H1 (cell line): Measurements from ENCODE around the gene ITIH1. TPM values are rescaled to one million over a fixed set of nuclear protein-coding genes. Genes with fewer than 3 reads are reported as not detected.

Experiments
- CTCF ChIA-PET: fragments of 300-600 bp; sonication (Branson Sonifier 250); formaldehyde crosslinking; loops from one replicate; lab custom pipeline; 2021; ENCODE audit not compliant: partially characterized antibody; lab: Charles Lee
- POLR2A ChIA-PET: fragments of 300-600 bp; sonication (Branson Sonifier 250); formaldehyde crosslinking; loops from one replicate; lab custom pipeline; 2021; ENCODE audit warnings: inconsistent platforms; ENCODE audit not compliant: partially characterized antibody; lab: Charles Lee
- DNase-seq, 2 experiments: peaks; one replicate each; pipeline versions ENCODE4 v3.0.0 to v3.0.0-alpha.2; 2010 to 2022; ENCODE audit warnings: low spot score in 2 of 2, low read depth in 1 of 2, mixed read lengths in 1 of 2
- FAIRE-seq: peaks from 2 replicates; lab custom pipeline; 2011; peaks lifted over from hg19 to GRCh38; lab: Jason Lieb, UNC
- H2AFZ ChIP-seq: 2 replicates; pipeline ENCODE4 v1.8.1; 2012; ENCODE audit warnings: low read length, inconsistent platforms
- H2AK5ac ChIP-seq: 2 replicates; pipeline ENCODE4 v1.6.1; 2013; ENCODE audit warnings: low read depth, low read length
- H2BK120ac ChIP-seq: replicated peaks from 2 replicates; pipeline ENCODE3; 2013; ENCODE audit warnings: low read depth, low read length, inconsistent platforms
- H2BK12ac ChIP-seq: 2 replicates; pipeline ENCODE4 v1.6.1; 2013; ENCODE audit warnings: low read depth, low read length
- H2BK15ac ChIP-seq: 2 replicates; pipeline ENCODE4 v1.6.1; 2013; ENCODE audit warnings: low read length
- H2BK20ac ChIP-seq: 2 replicates; pipeline ENCODE4 v1.6.1; 2013; ENCODE audit warnings: low read length
- H2BK5ac ChIP-seq: 2 replicates; pipeline ENCODE4 v1.6.1; 2013; ENCODE audit warnings: low read depth, low read length
- H3K14ac ChIP-seq: 2 replicates; pipeline ENCODE4 v1.6.1; 2013; ENCODE audit warnings: inconsistent platforms; ENCODE audit not compliant: insufficient read length
- H3K18ac ChIP-seq: 2 replicates; pipeline ENCODE4 v1.6.1; 2013; ENCODE audit warnings: low read length; ENCODE audit errors: extremely low read depth
- H3K23ac ChIP-seq: 2 replicates; pipeline ENCODE4 v1.6.1; 2013; ENCODE audit warnings: inconsistent platforms; ENCODE audit not compliant: insufficient read length
- H3K23me2 ChIP-seq: 2 replicates; pipeline ENCODE4 v1.6.1; 2013; ENCODE audit warnings: low read depth, low read length
- H3K27ac ChIP-seq: 2 replicates; pipeline ENCODE4 v1.6.1; 2011; ENCODE audit warnings: low read depth, low read length, inconsistent platforms
- H3K27me3 ChIP-seq, 4 experiments: replicated peaks in 1 of 4; 1 replicate in 1 of 4; 2 replicates in 3 of 4; pipeline versions ENCODE4 v1.6.1 to v1.8.1; 2011 to 2013; ENCODE audit warnings: low read length in 3 of 4, mild to moderate bottlenecking in 3 of 4, inconsistent platforms in 2 of 4, mixed read lengths in 2 of 4, moderate library complexity in 1 of 4; ENCODE audit not compliant: control insufficient read depth in 3 of 4, insufficient read depth in 3 of 4; ENCODE audit errors: extremely low read depth in 1 of 4
- H3K36me3 ChIP-seq, 4 experiments: 2 replicates each; pipeline versions ENCODE4 v1.6.1 to v1.8.1; 2011 to 2013; ENCODE audit warnings: mild to moderate bottlenecking in 4 of 4, low read length in 3 of 4, moderate library complexity in 2 of 4, control low read depth in 1 of 4, inconsistent platforms in 1 of 4; ENCODE audit not compliant: insufficient read depth in 4 of 4, control insufficient read depth in 2 of 4
- H3K4ac ChIP-seq: replicated peaks from 2 replicates; pipeline ENCODE3; 2013; ENCODE audit warnings: low read length, low read depth, mixed read lengths, inconsistent platforms; ENCODE audit not compliant: insufficient read length
- H3K4me1 ChIP-seq, 4 experiments: replicated peaks in 1 of 4; 1 replicate in 1 of 4; 2 replicates in 3 of 4; pipeline versions ENCODE4 v1.6.1 to v1.8.1; 2011 to 2013; ENCODE audit warnings: low read length in 3 of 4, inconsistent platforms in 2 of 4, mixed read lengths in 1 of 4; ENCODE audit not compliant: insufficient read depth in 4 of 4, control insufficient read depth in 3 of 4
- H3K4me2 ChIP-seq, 2 experiments: 2 replicates each; pipeline versions ENCODE4 v1.6.1 to v1.8.1; 2011 to 2013; ENCODE audit warnings: low read depth in 2 of 2, low read length in 2 of 2, control low read depth in 1 of 2, inconsistent platforms in 1 of 2, mild to moderate bottlenecking in 1 of 2; ENCODE audit not compliant: insufficient read depth in 1 of 2
- H3K4me3 ChIP-seq, 4 experiments: fragments of 200-600, 300-600 bp in 1 of 4; sonication (generic), shearing (Covaris generic), sonication (Bioruptor Twin) in 1 of 4; 2 replicates each; pipeline versions ENCODE4 v1.5.1 to v1.8.1; 2011 to 2016; ENCODE audit warnings: low read length in 4 of 4, low read depth in 3 of 4, control low read depth in 2 of 4, inconsistent platforms in 2 of 4, mild to moderate bottlenecking in 2 of 4, mixed read lengths in 1 of 4, moderate library complexity in 1 of 4; ENCODE audit not compliant: insufficient read depth in 2 of 4; ENCODE audit errors: extremely low read depth in 1 of 4
- H3K56ac ChIP-seq: replicated peaks from 2 replicates; pipeline ENCODE3; 2013; ENCODE audit warnings: low read depth, mild to moderate bottlenecking, mixed read lengths, low read length, inconsistent platforms; ENCODE audit not compliant: insufficient read length
- H3K79me1 ChIP-seq: 2 replicates; pipeline ENCODE4 v1.6.1; 2013; ENCODE audit warnings: low read depth, low read length, control low read depth
- H3K79me2 ChIP-seq, 2 experiments: 2 replicates each; pipeline versions ENCODE4 v1.6.1 to v1.8.1; 2012 to 2013; ENCODE audit warnings: low read length in 2 of 2, mild to moderate bottlenecking in 2 of 2, inconsistent platforms in 1 of 2; ENCODE audit not compliant: insufficient read depth in 2 of 2, control insufficient read depth in 1 of 2
- H3K9ac ChIP-seq, 4 experiments: replicated peaks in 1 of 4; 1 replicate in 1 of 4; 2 replicates in 3 of 4; pipeline versions ENCODE4 v1.6.1 to v1.8.1; 2011 to 2013; ENCODE audit warnings: low read depth in 3 of 4, low read length in 3 of 4, control low read depth in 2 of 4, mild to moderate bottlenecking in 2 of 4, moderate library complexity in 2 of 4, inconsistent platforms in 1 of 4; ENCODE audit errors: extremely low read depth in 1 of 4
- H3K9me3 ChIP-seq, 2 experiments: 2 replicates each; pipeline versions ENCODE4 v1.6.1 to v1.8.1; 2012 to 2013; ENCODE audit warnings: mild to moderate bottlenecking in 2 of 2, moderate library complexity in 2 of 2, control low read depth in 1 of 2, inconsistent platforms in 1 of 2, low read depth in 1 of 2, low read length in 1 of 2, mixed read lengths in 1 of 2; ENCODE audit not compliant: insufficient read depth in 2 of 2
- H4K20me1 ChIP-seq, 2 experiments: replicated peaks in 1 of 2; 2 replicates each; pipeline versions ENCODE3 to v1.8.1; 2011 to 2013; ENCODE audit warnings: inconsistent platforms in 2 of 2, low read length in 2 of 2, mild to moderate bottlenecking in 1 of 2; ENCODE audit not compliant: insufficient read depth in 2 of 2, control insufficient read depth in 1 of 2
- H4K5ac ChIP-seq: 2 replicates; pipeline ENCODE4 v1.6.1; 2013; ENCODE audit warnings: low read length, low read depth, mixed read lengths, inconsistent platforms; ENCODE audit not compliant: insufficient read length
- H4K8ac ChIP-seq: 2 replicates; pipeline ENCODE4 v1.8.0; 2013; ENCODE audit warnings: mild to moderate bottlenecking, moderate library complexity, low read length, inconsistent platforms; ENCODE audit not compliant: insufficient read depth; ENCODE audit errors: extremely low read depth
- H4K91ac ChIP-seq: replicated peaks from 2 replicates; pipeline ENCODE3; 2013; ENCODE audit warnings: low read length, mixed read lengths, inconsistent platforms; ENCODE audit not compliant: insufficient read length
- POLR2AphosphoS5 ChIP-seq: IDR thresholded peaks from 2 replicates; pipeline ENCODE4 v1.6.1; 2011; ENCODE audit warnings: low read depth, low read length
- WGBS, 2 experiments: shearing (Covaris generic) in 1 of 2; methylation state at CpG; one replicate each; pipeline versions ENCODE4 v1.1.6 to v1.1.7; 2013 to 2015; ENCODE audit warnings: low lambda C conversion rate in 2 of 2, mixed read lengths in 2 of 2, inconsistent platforms in 1 of 2, low coverage in 1 of 2, missing lambda C conversion rate in 1 of 2; ENCODE audit not compliant: insufficient replicate concordance in 2 of 2, insufficient coverage in 1 of 2, insufficient read length in 1 of 2; ENCODE audit errors: extremely low coverage in 1 of 2, missing lambda C conversion rate in 1 of 2; 5-methylcytosine and 5-hydroxymethylcytosine counted together
- polyA plus RNA-seq, 7 experiments: library from polyadenylated mRNA; depleted of rRNA in 3 of 7; stranded (reverse) in 5 of 7; unstranded in 2 of 7; fragments of >200 nt in 5 of 7; fragments of 200-250 nt in 2 of 7; gene quantifications; 1 replicate in 5 of 7; 2 replicates in 1 of 7; 4 replicates in 1 of 7; pipeline versions ENCODE4 v1.2.1 to v1.2.3, GENCODE V29; 2011 to 2013; ENCODE audit warnings: missing spikeins in 2 of 7, mixed read lengths in 2 of 7
- total RNA-seq: library from RNA; stranded (reverse); fragmentation: NEBNext Ultra II Directional; extraction: Animal tissue kit (Norgen Biotek cat#: 25700); gene quantifications from 2 replicates; pipeline ENCODE4 v1.2.1, GENCODE V29; 2021

ITIH1 gene
- total and polyA plus RNA-seq, 2 of the 8 experiments (the other 6 are each of a cell fraction or from before 2014, with no cell fraction given): not detected

- Histone ChIP-seq H3K14ac (no peak overlapping the region), H3K27ac (no peak overlapping the region), H3K23ac (no peak overlapping the region), H3K18ac (no peak overlapping the region), H3K23me2 (peaks cover 7% of the 10 kb centered on the region), H2BK12ac (no peak overlapping the region), H4K5ac (no peak overlapping the region), H2BK5ac (no peak overlapping the region), H2BK20ac (no peak overlapping the region), H3K27me3 (no peaks in the 10 kb centered on the region; a peak in 1 of 7 replicates), H3K79me1 (no peaks in the 10 kb centered on the region), H2BK15ac (no peak overlapping the region), H4K8ac (no peak overlapping the region; the same call in 1 of the 2 replicates), H3K4me3 (no peak overlapping the region), H3K9me3 (no peaks in the 10 kb centered on the region), H3K79me2 (peaks cover 0 to 10% of the 10 kb centered on the region in 2 experiments; a peak in 3 of 4 replicates), H3K4me1 (peaks cover 0 to 2% (median 0%) of the 10 kb centered on the region in 4 experiments; a peak in 1 of 7 replicates), H3K4ac (no peak overlapping the region), H4K20me1 (no peaks in the 10 kb centered on the region), H4K91ac (no peak overlapping the region), H3K9ac (no peak overlapping the region), H3K4me2 (no peak overlapping the region), H2BK120ac (no peak overlapping the region), H3K56ac (no peak overlapping the region), H2AK5ac (no peak overlapping the region), H3K36me3 (no peaks in the 10 kb centered on the region), H2AFZ (no peak overlapping the region)
- ChIA-PET CTCF (interaction anchor here (0.6 to 4.7 kb wide), 5 partner anchors 18 to 46 kb away, joined by 3 to 28 read pairs (median 4); no protein-coding TSS in a partner anchor), POLR2A (interaction anchor here (0.9 to 1.1 kb wide), 2 partner anchors 19 to 255 kb away, joined by 3 to 4 read pairs; no protein-coding TSS in a partner anchor)
- FAIRE-seq (no peak), DNase-seq (no peak)
- TF ChIP-seq POLR2AphosphoS5: no peak
- WGBS, 2 experiments: 83% methylated on average over 8 of the region's 8 CpGs; no CpG with 5 or more reads in 1 of the 2 experiments
These were observed 3.2 kb upstream of the ITIH1 start for GRCh38 chr3:52774066-52774713.
